ENCODE measurements around the gene NUP133. TPM values are rescaled to one million over a fixed set of nuclear protein-coding genes. Genes with fewer than 3 reads are reported as not detected.

NUP133 gene
- total RNA-seq, 1 donor from 2014 or later, result 38.3 TPM

DNA sequence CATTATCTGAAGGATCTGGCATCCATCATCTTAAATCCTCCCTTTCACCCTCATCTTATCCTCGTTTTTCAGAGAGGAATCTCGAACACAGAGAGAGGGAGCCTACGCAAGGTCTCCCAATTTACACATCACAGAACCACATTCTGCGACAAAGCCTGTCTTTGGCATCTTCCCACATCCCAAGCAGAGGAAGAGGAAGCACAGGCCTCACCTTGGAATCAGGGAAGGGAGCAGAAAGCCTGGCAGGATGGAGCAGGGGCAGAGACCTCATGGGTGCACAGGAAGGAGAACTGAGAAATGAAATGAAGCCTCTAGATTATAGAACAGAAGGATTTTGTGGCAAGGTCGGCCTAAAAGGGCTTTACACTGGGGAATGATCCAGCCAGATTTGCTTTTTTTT lies 44.6 kb upstream of the NUP133 start:
- intact Hi-C loops (cut with DNase I), result no loop called here
- H3K9me3 ChIP-seq, result no peaks in the 10 kb centered on the region
- DNase-seq (ENCODE audit: extremely low spot score in 2 of 2), result no peak
- H3K4me1 ChIP-seq, result peaks cover 33% of the 10 kb centered on the region
- H3K27ac ChIP-seq, result no peak overlapping the region
- no peak for TF ChIP-seq POLR2AphosphoS5 (IDR thresholded peaks at IDR 0.05; ENCODE audit: insufficient read depth in 1 of 2, low read depth in 1 of 2)
- no peak for TF ChIP-seq POLR2A (IDR thresholded peaks at IDR 0.05)
- TF ChIP-seq, protein P1, sequence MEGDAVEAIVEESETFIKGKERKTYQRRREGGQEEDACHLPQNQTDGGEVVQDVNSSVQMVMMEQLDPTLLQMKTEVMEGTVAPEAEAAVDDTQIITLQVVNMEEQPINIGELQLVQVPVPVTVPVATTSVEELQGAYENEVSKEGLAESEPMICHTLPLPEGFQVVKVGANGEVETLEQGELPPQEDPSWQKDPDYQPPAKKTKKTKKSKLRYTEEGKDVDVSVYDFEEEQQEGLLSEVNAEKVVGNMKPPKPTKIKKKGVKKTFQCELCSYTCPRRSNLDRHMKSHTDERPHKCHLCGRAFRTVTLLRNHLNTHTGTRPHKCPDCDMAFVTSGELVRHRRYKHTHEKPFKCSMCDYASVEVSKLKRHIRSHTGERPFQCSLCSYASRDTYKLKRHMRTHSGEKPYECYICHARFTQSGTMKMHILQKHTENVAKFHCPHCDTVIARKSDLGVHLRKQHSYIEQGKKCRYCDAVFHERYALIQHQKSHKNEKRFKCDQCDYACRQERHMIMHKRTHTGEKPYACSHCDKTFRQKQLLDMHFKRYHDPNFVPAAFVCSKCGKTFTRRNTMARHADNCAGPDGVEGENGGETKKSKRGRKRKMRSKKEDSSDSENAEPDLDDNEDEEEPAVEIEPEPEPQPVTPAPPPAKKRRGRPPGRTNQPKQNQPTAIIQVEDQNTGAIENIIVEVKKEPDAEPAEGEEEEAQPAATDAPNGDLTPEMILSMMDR (IDR thresholded peaks at IDR 0.05), result no peak
- no peaks in the 10 kb centered on the region for H3K27me3 ChIP-seq
- no peak overlapping the region for H3K4me3 ChIP-seq
- peaks cover 0 to under 1% of the 10 kb centered on the region in 2 donors for H3K36me3 ChIP-seq

DNA sequence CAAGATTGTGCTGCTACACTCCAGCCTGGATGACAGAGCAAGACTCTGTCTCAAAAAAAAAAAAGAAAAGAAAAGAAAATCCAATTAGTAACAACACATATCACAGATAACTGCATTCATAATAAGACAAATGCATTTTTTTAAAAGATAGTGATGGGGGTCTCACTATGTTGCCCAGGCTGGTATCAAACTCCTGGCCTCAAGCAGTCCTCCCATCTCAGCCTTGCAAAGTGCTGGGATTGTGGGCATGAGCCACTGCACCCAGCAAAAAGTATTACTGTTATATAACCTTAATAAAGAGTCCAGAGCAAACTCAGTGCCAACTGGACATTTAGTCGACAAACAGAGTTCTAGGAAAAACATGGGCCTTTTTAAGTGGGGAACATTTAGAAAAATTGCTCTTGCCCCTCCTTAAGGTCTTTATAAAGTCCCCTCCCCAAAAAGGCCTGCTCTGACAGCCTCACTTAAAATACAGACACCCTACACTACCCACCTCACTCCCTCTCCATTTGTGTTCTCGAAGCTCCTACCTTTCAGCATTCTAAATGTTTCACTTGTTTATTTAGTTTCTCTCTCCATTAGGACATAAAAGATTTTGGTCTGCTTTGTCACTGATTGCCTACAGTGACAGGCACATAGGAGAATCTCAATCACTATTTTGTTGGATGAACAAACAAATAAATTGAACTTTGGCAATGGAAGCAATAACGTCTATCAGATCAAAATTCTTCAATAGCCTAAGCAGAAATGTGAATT lies 42.8 kb upstream of the NUP133 start:
- Histone ChIP-seq H3K4me3 (no peak overlapping the region), H3K27me3 (no peaks in the 10 kb centered on the region), H3K4me1 (peaks cover 16% of the 10 kb centered on the region), H3K9me3 (no peaks in the 10 kb centered on the region), H3K27ac (no peak overlapping the region), H3K36me3 (peaks cover 0 to 16% of the 10 kb centered on the region in 2 donors)
- intact Hi-C loops (cut with DNase I), result no loop called here
- TF ChIP-seq, protein P1 (IDR thresholded peaks at IDR 0.05), result no peak
- TF ChIP-seq POLR2AphosphoS5 (IDR thresholded peaks at IDR 0.05; ENCODE audit: insufficient read depth in 1 of 2, low read depth in 1 of 2) (no peak), POLR2A (IDR thresholded peaks at IDR 0.05) (no peak)
- DNase-seq (ENCODE audit: extremely low spot score in 2 of 2), result no peak

DNA sequence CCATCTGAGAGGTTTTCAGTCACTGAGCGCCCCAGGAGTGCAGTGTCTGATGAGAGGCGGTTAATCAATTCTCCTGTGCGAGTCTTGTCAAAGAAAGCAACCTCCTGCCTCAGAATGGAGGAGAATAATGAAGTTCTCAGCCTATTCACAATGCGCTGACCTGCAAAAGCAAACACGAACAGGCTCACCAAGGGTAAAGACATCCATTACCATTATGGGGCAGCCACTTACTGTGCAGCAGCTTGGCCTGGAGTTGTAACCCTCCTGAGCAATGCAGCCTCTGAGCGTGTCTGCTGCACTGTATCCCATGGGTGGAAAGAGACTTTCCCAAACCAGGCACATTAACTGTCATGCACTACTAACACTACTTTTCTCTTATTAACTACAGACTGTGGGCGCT lies 39.4 kb upstream of the NUP133 start:
- Histone ChIP-seq H3K27me3 (no peaks in the 10 kb centered on the region), H3K4me1 (no peaks in the 10 kb centered on the region), H3K27ac (no peak overlapping the region), H3K4me3 (no peak overlapping the region), H3K36me3 (peaks cover 0 to 20% of the 10 kb centered on the region in 2 donors), H3K9me3 (no peaks in the 10 kb centered on the region)
- intact Hi-C loops (cut with DNase I), result no loop called here
- no peak for TF ChIP-seq POLR2AphosphoS5 (IDR thresholded peaks at IDR 0.05; ENCODE audit: insufficient read depth in 1 of 2, low read depth in 1 of 2)
- TF ChIP-seq, protein P1 (IDR thresholded peaks at IDR 0.05), result no peak
- no peak for TF ChIP-seq POLR2A (IDR thresholded peaks at IDR 0.05)
- DNase-seq (ENCODE audit: extremely low spot score in 2 of 2), result no peak

DNA sequence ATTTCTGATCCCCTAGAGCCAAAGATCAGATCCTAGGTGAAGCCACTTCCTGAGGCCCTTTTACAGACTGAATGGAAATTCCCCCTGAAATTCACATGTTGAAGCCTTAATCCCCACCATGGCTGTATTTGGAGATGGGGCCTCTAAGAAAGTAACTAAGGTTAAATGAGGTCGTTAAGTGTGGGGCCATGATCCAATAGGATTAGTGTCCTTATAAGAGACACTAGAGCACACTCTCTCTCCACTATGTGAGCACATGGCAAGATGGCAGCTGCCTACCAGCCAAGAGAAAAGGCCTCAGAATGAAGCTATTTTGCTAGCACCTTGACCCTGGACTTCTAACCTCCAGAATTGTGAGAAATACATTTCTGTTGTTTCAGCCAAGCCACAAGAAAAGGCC lies 36.4 kb upstream of the NUP133 start:
- DNase-seq (ENCODE audit: extremely low spot score in 2 of 2), result no peak
- TF ChIP-seq POLR2A (IDR thresholded peaks at IDR 0.05) (no peak), POLR2AphosphoS5 (IDR thresholded peaks at IDR 0.05; ENCODE audit: insufficient read depth in 1 of 2, low read depth in 1 of 2) (no peak)
- TF ChIP-seq, protein P1 (IDR thresholded peaks at IDR 0.05), result no peak
- H3K27ac ChIP-seq, result no peak overlapping the region
- H3K27me3 ChIP-seq, result no peaks in the 10 kb centered on the region
- intact Hi-C loops (cut with DNase I), result no loop called here
- no peaks in the 10 kb centered on the region for H3K4me1 ChIP-seq
- peaks cover 0 to 30% of the 10 kb centered on the region in 2 donors for H3K36me3 ChIP-seq
- H3K9me3 ChIP-seq, result no peaks in the 10 kb centered on the region
- no peak overlapping the region for H3K4me3 ChIP-seq

DNA sequence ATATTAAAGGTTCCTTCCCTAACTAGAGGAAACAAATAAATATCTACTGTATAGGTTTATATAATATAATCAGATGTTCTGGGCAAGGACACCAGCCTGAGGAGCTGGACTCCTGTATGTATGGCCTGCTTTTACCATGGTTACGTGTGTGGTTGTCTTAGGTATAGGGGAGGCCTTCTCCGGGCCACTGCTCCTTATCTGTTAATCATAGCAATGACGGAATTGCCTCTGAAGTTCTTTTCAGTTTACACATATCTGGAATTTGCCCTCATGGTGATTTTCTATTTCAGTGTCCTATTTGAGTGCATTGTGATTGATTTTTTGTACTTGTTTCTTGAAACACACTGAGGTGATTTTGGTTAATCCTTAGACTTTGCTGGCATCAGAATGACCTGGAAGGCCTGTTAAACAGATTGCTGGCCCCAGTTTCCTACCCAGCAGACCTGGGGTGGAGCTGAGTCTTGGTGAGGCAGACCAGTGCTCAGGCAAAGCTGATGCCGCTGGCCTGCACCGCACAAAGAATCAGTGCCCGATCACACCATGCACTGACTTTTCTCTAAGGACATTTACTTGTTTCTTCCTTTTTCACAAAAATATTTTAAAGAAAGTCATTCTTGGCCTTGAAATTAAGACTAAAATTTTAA lies 31.8 kb upstream of the NUP133 start:
- Histone ChIP-seq H3K27me3 (no peaks in the 10 kb centered on the region), H3K4me3 (no peak overlapping the region), H3K36me3 (peaks cover 0 to 34% of the 10 kb centered on the region in 2 donors), H3K27ac (no peak overlapping the region), H3K4me1 (no peaks in the 10 kb centered on the region), H3K9me3 (no peaks in the 10 kb centered on the region)
- TF ChIP-seq POLR2A (IDR thresholded peaks at IDR 0.05), result no peak
- no peak for TF ChIP-seq POLR2AphosphoS5 (IDR thresholded peaks at IDR 0.05; ENCODE audit: insufficient read depth in 1 of 2, low read depth in 1 of 2)
- TF ChIP-seq, protein P1 (IDR thresholded peaks at IDR 0.05), result no peak
- DNase-seq (ENCODE audit: extremely low spot score in 2 of 2), result no peak
- intact Hi-C loops (cut with DNase I), result no loop called here

Data from vagina (tissue), 2 donors.